GM12864 (cell line): ENCODE measurements around the gene RAB28.

Experiments used
- DNase-seq: peaks from one replicate; pipeline ENCODE4 v3.0.0-alpha.2; 2011; ENCODE audit warnings: low read depth
- H3K4me3 ChIP-seq: 2 replicates; pipeline ENCODE4 v1.5.1; 2011; ENCODE audit warnings: mild to moderate bottlenecking, low read depth, low read length, control low read depth
- CTCF ChIP-seq: IDR thresholded peaks from 2 replicates; pipeline ENCODE4 v1.5.1; 2011; ENCODE audit warnings: low read depth, mild to moderate bottlenecking, moderate library complexity, low read length, control low read depth, inconsistent platforms; ENCODE audit errors: missing control alignments

Gene RAB28

GRCh38 chr4:13527192-13527980 is 43.2 kb upstream of the RAB28 start:
- H3K4me3 ChIP-seq: no peak overlapping the region; the same call in 1 of the 2 replicates
- DNase-seq: no peak
- no peak for TF ChIP-seq CTCF

DNA sequence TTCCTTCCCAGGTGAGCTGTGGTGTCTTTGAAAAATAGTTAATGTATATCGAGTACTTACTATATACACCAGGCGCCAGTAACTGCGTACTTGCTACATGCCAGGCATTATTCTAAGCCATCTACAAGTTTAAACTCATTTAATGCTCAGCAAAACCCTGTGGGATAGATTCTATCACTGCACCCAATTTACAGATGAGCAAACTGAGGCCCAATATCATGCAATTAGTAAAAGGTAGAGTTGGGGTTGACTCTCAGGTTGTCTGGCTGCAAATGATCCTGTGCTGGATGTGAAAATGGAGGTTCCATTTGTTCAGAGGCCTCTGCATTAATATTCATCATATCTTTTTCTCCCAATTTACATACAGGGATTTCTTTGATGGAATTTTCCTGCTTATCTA is 42.5 kb upstream of the RAB28 start:
- no peak for TF ChIP-seq CTCF
- no peak for DNase-seq
- no peak overlapping the region for H3K4me3 ChIP-seq

DNA sequence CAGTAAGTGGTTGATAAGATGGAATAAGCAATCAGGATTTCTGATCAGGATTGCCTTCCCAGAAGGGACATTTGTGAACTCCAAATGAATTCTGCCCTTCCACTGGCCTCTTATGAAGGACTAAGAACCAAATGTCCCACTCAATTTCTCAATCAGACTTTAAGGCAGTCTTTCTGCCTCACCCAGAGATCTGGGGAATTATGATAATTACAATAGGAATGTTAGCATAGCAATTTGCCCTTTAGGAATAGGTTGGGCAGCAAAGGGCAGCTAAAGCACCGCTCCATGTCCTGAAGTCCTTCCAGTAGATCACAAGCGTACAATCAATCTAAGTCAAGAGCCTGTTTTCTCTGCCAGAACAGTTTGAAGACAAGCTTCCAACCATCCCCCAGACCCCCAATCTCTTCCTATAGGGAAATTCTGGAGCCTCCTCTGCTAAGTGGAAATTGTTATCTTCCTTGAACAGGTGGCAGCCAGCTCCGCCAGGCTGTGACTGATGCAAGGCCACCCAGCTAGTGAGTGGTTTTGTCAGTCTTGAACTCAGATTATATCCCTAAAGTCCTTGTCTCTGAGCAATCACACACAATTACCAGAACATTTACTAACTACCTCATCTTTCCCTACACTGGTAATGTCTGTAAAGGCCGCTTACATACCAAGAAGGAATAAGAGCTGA is 41.6 kb upstream of the RAB28 start:
- DNase-seq: no peak
- TF ChIP-seq CTCF: no peak

GRCh38 chr4:13524504-13525243 is 40.5 kb upstream of the RAB28 start:
- no peak for DNase-seq
- no peak overlapping the region for H3K4me3 ChIP-seq
- TF ChIP-seq CTCF: no peak

More for the DNA sequence above, 41.6 kb upstream of the RAB28 start:
- no peak overlapping the region for H3K4me3 ChIP-seq

DNA sequence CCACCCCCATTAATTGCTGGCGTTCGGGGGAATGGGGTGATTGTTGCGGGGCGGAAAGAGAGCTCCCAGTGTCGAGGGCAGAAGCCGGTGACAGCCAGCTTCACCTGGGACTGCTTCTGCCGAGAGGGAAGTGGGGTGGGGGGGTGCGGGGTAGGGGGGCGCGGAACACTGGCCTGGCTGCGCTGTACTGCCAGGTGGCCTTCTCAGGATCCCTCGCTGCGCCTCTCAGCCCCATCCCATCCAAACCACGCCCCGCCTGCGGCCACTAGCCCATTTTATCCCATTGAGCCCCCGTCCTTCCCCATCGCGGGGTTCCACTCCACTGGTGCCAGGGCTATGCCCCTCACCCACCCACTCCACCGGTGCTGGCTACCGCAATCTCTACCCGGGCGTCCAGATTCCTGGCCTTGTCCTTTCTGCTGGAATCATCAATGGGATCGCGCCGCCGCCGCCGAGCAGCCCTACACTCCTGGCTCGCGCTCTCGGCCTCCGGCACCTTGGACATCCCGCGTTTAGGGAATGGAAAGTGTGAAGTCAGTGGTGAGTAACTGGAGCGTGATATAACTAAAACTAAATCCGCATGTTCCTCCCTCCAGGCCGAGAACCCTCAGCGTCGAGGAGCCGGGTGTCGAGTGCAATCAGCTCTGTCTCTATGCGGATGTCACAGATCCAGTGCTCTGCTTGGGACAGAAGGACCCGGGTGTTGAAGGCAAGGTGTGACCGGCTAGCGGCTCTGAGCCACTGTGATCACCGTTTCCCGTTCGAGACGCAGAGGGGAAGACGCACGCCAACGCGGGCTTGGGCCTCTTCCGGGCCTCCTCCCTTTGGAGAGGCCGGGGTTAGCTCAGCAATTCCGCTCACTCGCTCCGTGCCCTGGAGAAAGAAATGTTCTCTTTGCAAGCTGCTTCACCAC is 39.7 kb upstream of the RAB28 start:
- no peak for DNase-seq
- H3K4me3 ChIP-seq: no peak overlapping the region
- no peak for TF ChIP-seq CTCF

DNA sequence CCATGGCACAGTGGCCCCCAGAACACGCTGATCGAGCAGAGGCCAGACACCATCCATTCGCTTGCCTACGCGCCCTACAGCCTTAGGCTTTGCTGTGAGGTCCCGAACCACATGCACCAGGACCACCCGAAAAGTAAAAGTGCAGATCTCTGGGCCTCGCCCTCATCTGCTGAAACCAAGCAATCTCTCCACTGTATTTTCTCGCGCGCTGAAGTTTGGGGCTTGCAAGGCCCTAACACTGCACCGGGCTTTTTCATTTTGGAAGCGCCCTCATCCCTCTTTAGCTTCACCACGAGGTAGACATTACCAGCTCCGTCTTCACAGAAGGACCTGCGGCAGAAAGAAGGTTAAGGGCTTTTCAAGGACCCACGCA is 39.0 kb upstream of the RAB28 start:
- no peak for DNase-seq
- H3K4me3 ChIP-seq: no peak overlapping the region
- TF ChIP-seq CTCF: no peak
